Measurements from ENCODE around the gene OR2W1. TPM values are rescaled to one million over a fixed set of nuclear protein-coding genes. Genes with fewer than 3 reads are reported as not detected.

OR2W1 gene
- total and polyA plus RNA-seq, 2 donors (not counting 3 experiments of a cell fraction or from before 2014, with no cell fraction given) = not detected

GRCh38 chr6:29079203-29079602, 34.2 kb upstream of the OR2W1 start:
- dilution Hi-C loops (cut with MboI; ENCODE audit: extremely low pct_ligation_motif_present, low sequenced_read_pairs) (no loop called here), intact Hi-C loops (cut with micrococcal nuclease) (no loop called here)
- Histone ChIP-seq H3K4me1 (ENCODE audit: control insufficient read depth, extremely low read depth, insufficient read depth, low read length) (no peaks in the 10 kb centered on the region), H3K9me1 (replicated peaks; ENCODE audit: control insufficient read depth, extremely low read depth, insufficient read depth, low read length) (no peaks in the 10 kb centered on the region), H3K9me3 (replicated peaks; ENCODE audit: control insufficient read depth, insufficient read depth, low read length) (no peaks in the 10 kb centered on the region), H3K27me3 (ENCODE audit: control insufficient read depth in 2 of 2, insufficient read depth in 2 of 2, low read length in 2 of 2) (no peaks in the 10 kb centered on the region), H4K20me1 (replicated peaks; ENCODE audit: control insufficient read depth, extremely low read depth, insufficient read depth, low read length) (no peaks in the 10 kb centered on the region), H3K4me2 (ENCODE audit: insufficient read depth, low read length) (no peak overlapping the region), H3K36me3 (ENCODE audit: control insufficient read depth in 2 of 2, extremely low read depth in 1 of 2, insufficient read depth in 2 of 2, low read length in 2 of 2) (no peaks in the 10 kb centered on the region), H3K9ac (replicated peaks; ENCODE audit: extremely low read depth, insufficient read depth, low read length) (no peak overlapping the region), H2AFZ (ENCODE audit: low read depth, low read length) (no peak overlapping the region), H3K27ac (ENCODE audit: insufficient read depth, low read depth, low read length) (no peak overlapping the region), H3K79me2 (ENCODE audit: control insufficient read depth, insufficient read depth, low read length) (no peaks in the 10 kb centered on the region), H3K4me3 (replicated peaks in 1 of 3; ENCODE audit: insufficient read depth in 1 of 3, low read depth in 1 of 3, low read length in 3 of 3) (no peak overlapping the region)
- POLR2A ChIA-PET = no interaction called here
- no peak for DNase-seq (ENCODE audit: low read depth, low spot score)
- BruUV-seq (replicated peaks) = no TSS peak
- TF ChIP-seq JUN (IDR thresholded peaks at IDR 0.05; ENCODE audit: borderline replicate concordance, insufficient read depth, insufficient read length, low read depth) (no peak), GATA2 (IDR thresholded peaks at IDR 0.05; ENCODE audit: insufficient read depth, insufficient read length, low read depth, low read length) (no peak), POLR2A (IDR thresholded peaks at IDR 0.05; ENCODE audit: low read depth, low read length) (no peak), CTCF (IDR thresholded peaks at IDR 0.05; ENCODE audit: extremely low read depth in 1 of 2, insufficient read depth in 1 of 2, low read depth in 1 of 2, low read length in 2 of 2) (no peak), MYC (IDR thresholded peaks at IDR 0.05; ENCODE audit: low read depth, low read length) (no peak), POLR2AphosphoS5 (IDR thresholded peaks at IDR 0.05; ENCODE audit: insufficient read depth, low read depth, low read length) (no peak), EZH2 (IDR thresholded peaks at IDR 0.05; ENCODE audit: borderline replicate concordance, low read depth, low read length, severe bottlenecking) (no peak), FOS (IDR thresholded peaks at IDR 0.05; ENCODE audit: borderline replicate concordance, insufficient read depth, low read length) (no peak)
- TF ChIP-seq, protein P1, sequence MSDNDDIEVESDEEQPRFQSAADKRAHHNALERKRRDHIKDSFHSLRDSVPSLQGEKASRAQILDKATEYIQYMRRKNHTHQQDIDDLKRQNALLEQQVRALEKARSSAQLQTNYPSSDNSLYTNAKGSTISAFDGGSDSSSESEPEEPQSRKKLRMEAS (IDR thresholded peaks at IDR 0.05; ENCODE audit: insufficient read depth, insufficient read length) = no peak
- CTCF ChIA-PET = no interaction called here
- FAIRE-seq = no peak

All from endothelial cell of umbilical vein (primary cell).